NCI-H526 (cell line): ENCODE data around the gene LBHD2.
"Not testable (repeated sequence)": the region's sequence is repeated elsewhere in the genome, so short reads cannot be mapped to it uniquely, and the experiment has no call there.

Experiments
- DNase-seq, 2 experiments: peaks; one replicate each; lab custom pipeline; 2025; lab: John Stamatoyannopoulos, UW

The LBHD2 gene

GRCh38 chr14:103104654-103105452, 20.8 kb downstream of the LBHD2 start:
- peak; percentile 59 to 93 for DNase-seq

- DNase-seq, result peak; percentile 33 to 72
Observed at GRCh38 chr14:103105580-103106150, 21.7 kb downstream of the LBHD2 start.

GRCh38 chr14:103107455-103107854, 23.4 kb downstream of the LBHD2 start:
- DNase-seq, result no peak

GRCh38 chr14:103107941-103108748, 24.1 kb downstream of the LBHD2 start:
- no peak for DNase-seq

GRCh38 chr14:103108749-103109207, 24.8 kb downstream of the LBHD2 start:
- DNase-seq, result peak in 1 of 2 experiments; percentile 24

GRCh38 chr14:103109535-103110441, 25.8 kb downstream of the LBHD2 start:
- DNase-seq, result no peak

GRCh38 chr14:103110681-103111231, 26.7 kb downstream of the LBHD2 start:
- peak; percentile 84 to 95 for DNase-seq

GRCh38 chr14:103111232-103111868, 27.3 kb downstream of the LBHD2 start:
- DNase-seq, result peak in 1 of 2 experiments; percentile 86

GRCh38 chr14:103112400-103113243, 28.6 kb downstream of the LBHD2 start:
- peak in 1 of 2 experiments; percentile 40 for DNase-seq

GRCh38 chr14:103113303-103113702, 29.3 kb downstream of the LBHD2 start:
- DNase-seq, result no peak

- DNase-seq, result no peak
Observed at GRCh38 chr14:103113774-103114173, 29.8 kb downstream of the LBHD2 start.

- DNase-seq, result not testable (repeated sequence)
Observed at GRCh38 chr14:103115086-103115679, 31.2 kb downstream of the LBHD2 start.

GRCh38 chr14:103115845-103116572, 32.0 kb downstream of the LBHD2 start:
- DNase-seq, result no peak

- no peak for DNase-seq
Observed at GRCh38 chr14:103116636-103117035, 32.6 kb downstream of the LBHD2 start.

- not testable (repeated sequence) for DNase-seq
Observed at GRCh38 chr14:103117499-103117898, 33.5 kb downstream of the LBHD2 start.

- DNase-seq, result peak; percentile 33 to 53
Observed at GRCh38 chr14:103118018-103118662, 34.1 kb downstream of the LBHD2 start.

- no peak for DNase-seq
Observed at GRCh38 chr14:103118663-103119404, 34.8 kb downstream of the LBHD2 start.
